ENCODE results near the gene CCDC200. TPM values are rescaled to one million over a fixed set of nuclear protein-coding genes. Genes with fewer than 3 reads are reported as not detected.

Gene CCDC200
- total RNA-seq, 1 donor from 2014 or later = not detected

Other genes starting within 250 kb of the CCDC200 start
- gene PTGES3L, start 248.5 kb downstream of the CCDC200 start, total RNA-seq = 0.13 TPM in 2 replicates
- gene RUNDC1, start 248.1 kb downstream of the CCDC200 start, total RNA-seq = 6.2 and 10.1 TPM in 2 replicates
- 840 and 910 TPM in 2 replicates for gene RPL27, start 230.2 kb downstream of the CCDC200 start, total RNA-seq
- 6.2 and 12.0 TPM in 2 replicates for gene IFI35, start 221.8 kb downstream of the CCDC200 start, total RNA-seq
- 148 and 225 TPM in 2 replicates for gene VAT1, start 206.2 kb downstream of the CCDC200 start, total RNA-seq
- gene RND2, start 203.4 kb downstream of the CCDC200 start, total RNA-seq = 0.13 and 0.25 TPM in 2 replicates
- gene BRCA1, start 103.3 kb downstream of the CCDC200 start, total RNA-seq = 7.7 and 15.8 TPM in 2 replicates
- gene NBR1, start 57.4 kb downstream of the CCDC200 start, total RNA-seq = 72.5 and 93.4 TPM in 2 replicates
- 1.2 and 1.9 TPM in 2 replicates for gene TMEM106A, start 16.7 kb downstream of the CCDC200 start, total RNA-seq
- gene RNU2-1, start 5.4 kb upstream of the CCDC200 start, total RNA-seq = not detected in 2 replicates
- gene ARL4D, start 170.4 kb upstream of the CCDC200 start, total RNA-seq = 0.77 and 1.5 TPM in 2 replicates